C4-2B (cell line): ENCODE data around the gene ANKMY1.

Source experiments
- H3K27ac ChIP-seq: fragments of 450-650 bp; 2 replicates; pipeline ENCODE4 v1.5.1; 2017
- CTCF ChIP-seq: fragments of 450-650 bp; conservative IDR thresholded peaks from 2 replicates; pipeline ENCODE4 v1.5.1; 2017; ENCODE audit warnings: mild to moderate bottlenecking
- ZFX ChIP-seq: fragments of 450-650 bp; IDR thresholded peaks from 2 replicates; pipeline ENCODE4 v1.6.1; 2017

The ANKMY1 gene

GRCh38 chr2:240538031-240538780 lies 19.6 kb downstream of the ANKMY1 start:
- no peak for TF ChIP-seq CTCF
- TF ChIP-seq ZFX, result no peak
- H3K27ac ChIP-seq, result no peak overlapping the region

GRCh38 chr2:240532031-240532775 lies 25.6 kb downstream of the ANKMY1 start:
- no peak overlapping the region for H3K27ac ChIP-seq
- TF ChIP-seq CTCF, result no peak
- TF ChIP-seq ZFX, result no peak

GRCh38 chr2:240531038-240531437 lies 26.8 kb downstream of the ANKMY1 start:
- no peak overlapping the region for H3K27ac ChIP-seq
- TF ChIP-seq ZFX, result no peak
- no peak for TF ChIP-seq CTCF

GRCh38 chr2:240530181-240530580 lies 27.6 kb downstream of the ANKMY1 start:
- H3K27ac ChIP-seq, result no peak overlapping the region
- TF ChIP-seq ZFX (no peak), CTCF (no peak)

GRCh38 chr2:240529344-240529999 lies 28.3 kb downstream of the ANKMY1 start:
- no peak overlapping the region for H3K27ac ChIP-seq
- TF ChIP-seq CTCF (no peak), ZFX (no peak)

GRCh38 chr2:240528406-240529040 lies 29.3 kb downstream of the ANKMY1 start:
- no peak for TF ChIP-seq ZFX
- TF ChIP-seq CTCF, result no peak
- H3K27ac ChIP-seq, result no peak overlapping the region
